Transverse colon (tissue), 4 donors: Measurements from ENCODE around the gene SGO2.

Source experiments
- EP300 ChIP-seq: sonication (generic); formaldehyde crosslinking; IDR thresholded peaks from one replicate; pipeline ENCODE4 v1.6.1; 2017; ENCODE audit warnings: antibody characterized with exemption, low read depth
- POLR2A ChIP-seq: fragments of 450-650 bp; IDR thresholded peaks from one replicate; pipeline ENCODE4 v1.6.1; 2016; ENCODE audit warnings: antibody characterized with exemption, mild to moderate bottlenecking, moderate library complexity
- POLR2AphosphoS5 ChIP-seq, 3 donors: sonication (generic); formaldehyde crosslinking; IDR thresholded peaks; one replicate each; pipeline ENCODE4 v1.6.1; 2016; ENCODE audit warnings: antibody characterized with exemption in 3 of 3
- TF ChIP-seq, protein P1 (sequence below), 5 experiments: fragments of 200-600 bp in 3 of 5; fragments of 450-650 bp in 2 of 5; sonication (generic) in 3 of 5; IDR thresholded peaks; 1 replicate in 2 of 5; 2 replicates in 3 of 5; pipeline ENCODE4 v1.5.1; 2016 to 2017; ENCODE audit warnings: antibody characterized with exemption in 5 of 5, inconsistent platforms in 3 of 5, mild to moderate bottlenecking in 2 of 5, moderate library complexity in 1 of 5

DNA sequence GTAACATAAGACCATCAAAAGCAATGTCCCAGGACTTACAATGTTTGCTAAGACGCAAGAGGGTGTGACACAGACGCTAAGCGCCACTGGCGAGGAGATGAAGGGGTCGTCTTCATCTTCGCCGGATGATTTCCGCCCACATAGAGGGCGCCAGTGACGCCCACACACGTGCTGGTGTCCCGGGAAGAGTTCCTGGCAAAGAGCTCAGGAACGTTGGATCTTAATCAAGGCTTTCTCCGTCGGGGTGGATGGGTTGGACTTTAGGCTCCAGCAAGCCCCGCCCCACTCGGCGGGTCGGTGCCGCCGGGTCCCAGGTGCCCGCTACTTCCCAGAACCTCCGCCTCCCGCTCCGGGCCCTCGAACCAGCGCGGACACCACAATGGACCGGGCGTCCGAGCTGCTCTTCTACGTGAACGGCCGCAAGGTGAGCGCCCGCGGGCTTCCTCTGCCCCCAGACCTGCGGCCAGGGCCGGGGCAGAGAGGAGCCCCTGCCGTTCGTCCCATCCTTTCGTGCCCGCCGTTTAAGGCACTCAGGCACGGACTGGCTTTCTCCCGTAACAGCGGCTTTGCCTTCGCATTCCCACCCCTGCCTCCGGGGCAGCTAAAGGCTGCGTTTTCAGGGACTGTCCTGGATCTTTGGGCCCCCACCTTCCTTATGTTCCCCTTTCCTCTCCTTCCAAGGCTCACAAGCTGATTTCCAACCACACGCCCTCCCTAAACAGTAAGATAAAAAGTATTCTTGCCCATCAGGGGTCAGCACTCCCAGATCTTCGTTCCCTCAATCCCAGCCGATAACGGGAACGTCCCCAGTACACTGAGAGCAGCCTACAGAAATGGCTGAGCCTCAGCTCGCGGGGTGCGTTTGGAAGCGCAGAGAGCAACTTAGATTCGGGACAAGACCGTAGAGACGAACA lies 60.0 kb downstream of the SGO2 start, which contains the start of gene AOX1:
- TF ChIP-seq POLR2A (no peak), POLR2AphosphoS5 (IDR thresholded peaks at IDR 0.05) (peak in 2 of 3 donors; percentile 3 to 18), EP300 (no peak)
- TF ChIP-seq, protein P1, sequence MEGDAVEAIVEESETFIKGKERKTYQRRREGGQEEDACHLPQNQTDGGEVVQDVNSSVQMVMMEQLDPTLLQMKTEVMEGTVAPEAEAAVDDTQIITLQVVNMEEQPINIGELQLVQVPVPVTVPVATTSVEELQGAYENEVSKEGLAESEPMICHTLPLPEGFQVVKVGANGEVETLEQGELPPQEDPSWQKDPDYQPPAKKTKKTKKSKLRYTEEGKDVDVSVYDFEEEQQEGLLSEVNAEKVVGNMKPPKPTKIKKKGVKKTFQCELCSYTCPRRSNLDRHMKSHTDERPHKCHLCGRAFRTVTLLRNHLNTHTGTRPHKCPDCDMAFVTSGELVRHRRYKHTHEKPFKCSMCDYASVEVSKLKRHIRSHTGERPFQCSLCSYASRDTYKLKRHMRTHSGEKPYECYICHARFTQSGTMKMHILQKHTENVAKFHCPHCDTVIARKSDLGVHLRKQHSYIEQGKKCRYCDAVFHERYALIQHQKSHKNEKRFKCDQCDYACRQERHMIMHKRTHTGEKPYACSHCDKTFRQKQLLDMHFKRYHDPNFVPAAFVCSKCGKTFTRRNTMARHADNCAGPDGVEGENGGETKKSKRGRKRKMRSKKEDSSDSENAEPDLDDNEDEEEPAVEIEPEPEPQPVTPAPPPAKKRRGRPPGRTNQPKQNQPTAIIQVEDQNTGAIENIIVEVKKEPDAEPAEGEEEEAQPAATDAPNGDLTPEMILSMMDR (IDR thresholded peaks at IDR 0.05) = no peak
